SK-N-SH (cell line): ENCODE results near the gene G6PC1. TPM values are rescaled to one million over a fixed set of nuclear protein-coding genes. Genes with fewer than 3 reads are reported as not detected.

Experiments
- CTCF ChIA-PET: fragments of 300-600, 350-600 bp; formaldehyde crosslinking; extraction: SDS; loops from one replicate; lab custom pipeline; 2021; lab: Yijun Ruan, JAX
- POLR2A ChIA-PET: fragments of 350-600 bp; sonication (Branson Sonifier 250); formaldehyde crosslinking; extraction: SDS; loops from one replicate; lab custom pipeline; 2020; ENCODE audit warnings: antibody characterized with exemption, inconsistent platforms; lab: Yijun Ruan, JAX
- DNase-seq: peaks from one replicate; pipeline ENCODE4 v3.0.0; 2012
- H2AFZ ChIP-seq: fragments of 200-600 bp; sonication (generic); 2 replicates; pipeline ENCODE4 v1.8.1; 2016; ENCODE audit warnings: antibody characterized with exemption, mild to moderate bottlenecking, low read depth
- H3F3A ChIP-seq: fragments of 200-600 bp; sonication (generic); replicated peaks from 2 replicates; pipeline ENCODE3; 2016; ENCODE audit warnings: antibody characterized with exemption, mild to moderate bottlenecking; ENCODE audit not compliant: insufficient read depth
- H3K27ac ChIP-seq, 2 experiments: fragments of 200-500 bp in 1 of 2; fragments of 200-600 bp in 1 of 2; sonication (Bioruptor generic) in 1 of 2; sonication (generic), shearing (Covaris generic) in 1 of 2; 2 replicates each; pipeline versions ENCODE4 v1.5.1 to v1.6.1; 2014 to 2016; ENCODE audit warnings: low read depth in 2 of 2, inconsistent platforms in 1 of 2, low read length in 1 of 2, mild to moderate bottlenecking in 1 of 2, mixed read lengths in 1 of 2
- H3K27me3 ChIP-seq: fragments of 200-600 bp; sonication (generic), shearing (Covaris generic); 2 replicates; pipeline ENCODE4 v1.6.1; 2016; ENCODE audit warnings: mixed run types; ENCODE audit not compliant: insufficient read depth
- H3K36me3 ChIP-seq, 2 experiments: fragments of 200-500 bp in 1 of 2; fragments of 200-600 bp in 1 of 2; sonication (Bioruptor generic) in 1 of 2; sonication (generic) in 1 of 2; replicated peaks in 1 of 2; 2 replicates each; pipeline versions ENCODE3 to v1.5.1; 2014 to 2016; ENCODE audit warnings: low read length in 1 of 2, mild to moderate bottlenecking in 1 of 2; ENCODE audit not compliant: insufficient read depth in 2 of 2, control insufficient read depth in 1 of 2
- H3K4me1 ChIP-seq, 2 experiments: fragments of 200-500 bp in 1 of 2; fragments of 200-600 bp in 1 of 2; sonication (Bioruptor generic) in 1 of 2; sonication (generic), shearing (Covaris generic) in 1 of 2; 2 replicates each; pipeline versions ENCODE4 v1.5.1 to v1.6.1; 2014 to 2016; ENCODE audit warnings: low read depth in 1 of 2, low read length in 1 of 2, mixed run types in 1 of 2; ENCODE audit not compliant: insufficient read depth in 2 of 2, control insufficient read depth in 1 of 2
- H3K4me2 ChIP-seq: fragments of 200-600 bp; sonication (generic), shearing (Covaris generic); 2 replicates; pipeline ENCODE4 v1.6.1; 2017; ENCODE audit warnings: mixed run types
- H3K4me3 ChIP-seq, 2 experiments: fragments of 200-500 bp in 1 of 2; fragments of 200-600 bp in 1 of 2; sonication (Bioruptor generic) in 1 of 2; sonication (generic), shearing (Covaris generic) in 1 of 2; 2 replicates each; pipeline versions ENCODE4 v1.5.1 to v1.8.1; 2014 to 2016; ENCODE audit warnings: low read depth in 2 of 2, inconsistent platforms in 1 of 2, low read length in 1 of 2, mild to moderate bottlenecking in 1 of 2, mixed read lengths in 1 of 2, moderate library complexity in 1 of 2
- H3K79me2 ChIP-seq: fragments of 200-600 bp; sonication (generic); 2 replicates; pipeline ENCODE4 v1.8.1; 2017; ENCODE audit warnings: mild to moderate bottlenecking; ENCODE audit not compliant: insufficient read depth
- H3K9ac ChIP-seq: fragments of 200-600 bp; sonication (generic); 2 replicates; pipeline ENCODE4 v1.6.1; 2017; ENCODE audit warnings: mixed run types
- H3K9me2 ChIP-seq: fragments of 200-600 bp; sonication (generic); 2 replicates; pipeline ENCODE4 v1.6.1; 2017; ENCODE audit warnings: mixed run types
- H3K9me3 ChIP-seq: fragments of 200-600 bp; sonication (generic); 2 replicates; pipeline ENCODE4 v1.6.1; 2017; ENCODE audit warnings: mixed run types, mild to moderate bottlenecking, moderate library complexity
- H4K20me1 ChIP-seq: fragments of 200-600 bp; sonication (generic); 2 replicates; pipeline ENCODE4 v1.6.1; 2017; ENCODE audit warnings: mild to moderate bottlenecking, mixed run types; ENCODE audit not compliant: insufficient read depth
- CHD2 ChIP-seq: fragments of 150-350 bp; IDR thresholded peaks from 2 replicates; pipeline ENCODE4 v1.6.1; 2018; ENCODE audit warnings: low read length; ENCODE audit not compliant: partially characterized antibody
- ELF1 ChIP-seq: IDR thresholded peaks from 2 replicates; pipeline ENCODE4 v1.4.0; 2012
- EZH2phosphoT487 ChIP-seq: fragments of 200-600 bp; sonication (generic); IDR thresholded peaks from 2 replicates; pipeline ENCODE4 v1.6.1; 2017; ENCODE audit warnings: low read depth, mixed run types, mild to moderate bottlenecking, antibody characterized with exemption, moderate library complexity, borderline replicate concordance
- FOXJ3 ChIP-seq: sonication (generic); formaldehyde crosslinking; IDR thresholded peaks from 2 replicates; pipeline ENCODE4 v1.5.1; 2020; ENCODE audit warnings: mild to moderate bottlenecking, missing genetic modification reagents
- GABPA ChIP-seq: IDR thresholded peaks from 2 replicates; pipeline ENCODE4 v1.4.0; 2012; ENCODE audit warnings: low read depth, mild to moderate bottlenecking
- MAX ChIP-seq: IDR thresholded peaks from 2 replicates; pipeline ENCODE4 v1.4.0; 2012; ENCODE audit warnings: low read depth
- NFIC ChIP-seq: IDR thresholded peaks from 2 replicates; pipeline ENCODE4 v1.4.0; 2012; ENCODE audit warnings: borderline replicate concordance
- POLR2AphosphoS5 ChIP-seq: IDR thresholded peaks from 2 replicates; pipeline ENCODE4 v1.6.1; 2012; ENCODE audit warnings: low read depth, low read length
- RAD21 ChIP-seq: IDR thresholded peaks from 2 replicates; pipeline ENCODE4 v1.6.1; 2012; ENCODE audit warnings: mild to moderate bottlenecking, low read length
- RCOR1 ChIP-seq: fragments of 150-350 bp; IDR thresholded peaks from 2 replicates; pipeline ENCODE4 v1.6.1; 2017; ENCODE audit warnings: antibody characterized with exemption, low read length
- RXRA ChIP-seq: IDR thresholded peaks from 2 replicates; pipeline ENCODE4 v1.4.0; 2012; ENCODE audit warnings: low read depth, mild to moderate bottlenecking, borderline replicate concordance
- SMC3 ChIP-seq: IDR thresholded peaks from 2 replicates; pipeline ENCODE4 v1.6.1; 2012; ENCODE audit warnings: low read depth, low read length, improper control_type of control experiment
- TCF12 ChIP-seq: IDR thresholded peaks from 2 replicates; pipeline ENCODE4 v1.4.0; 2012
- TEAD4 ChIP-seq: IDR thresholded peaks from 2 replicates; pipeline ENCODE4 v1.4.0; 2012; ENCODE audit warnings: mild to moderate bottlenecking, borderline replicate concordance; ENCODE audit not compliant: insufficient read depth
- YY1 ChIP-seq: IDR thresholded peaks from 2 replicates; pipeline ENCODE4 v1.4.0; 2012; ENCODE audit warnings: low read depth, mild to moderate bottlenecking
- ZBTB33 ChIP-seq: IDR thresholded peaks from 2 replicates; pipeline ENCODE4 v1.4.0; 2012; ENCODE audit warnings: low read depth, borderline replicate concordance
- WGBS: methylation state at CpG from one replicate; pipeline ENCODE4 v1.1.6; 2017; ENCODE audit warnings: low lambda C conversion rate; 5-methylcytosine and 5-hydroxymethylcytosine counted together
- polyA plus RNA-seq, 3 experiments: library from polyadenylated mRNA; depleted of rRNA; stranded (reverse); fragments of >200 nt; gene quantifications; 2 replicates each; pipeline ENCODE4 v1.2.3, GENCODE V29; 2012
- TF ChIP-seq, protein P1 (sequence below): fragments of 200-600 bp; sonication (generic); IDR thresholded peaks from 2 replicates; pipeline ENCODE4 v1.6.1; 2017; ENCODE audit warnings: antibody characterized with exemption, mild to moderate bottlenecking, moderate library complexity

Gene G6PC1
- polyA plus RNA-seq, 1 of the 3 experiments (the other 2 are of a cell fraction) = not detected

GRCh38 chr17:42891539-42892152 lies 9.0 kb upstream of the G6PC1 start:
- Histone ChIP-seq H3K27me3 (no peaks in the 10 kb centered on the region; the same call in 1 of the 2 replicates), H3K9me2 (no peaks in the 10 kb centered on the region), H3K9ac (no peak overlapping the region), H3K9me3 (no peaks in the 10 kb centered on the region), H3K79me2 (no peaks in the 10 kb centered on the region), H3K4me3 (no peak overlapping the region), H3K36me3 (no peaks in the 10 kb centered on the region), H3K4me2 (no peak overlapping the region), H4K20me1 (no peaks in the 10 kb centered on the region), H3K4me1 (no peaks in the 10 kb centered on the region), H2AFZ (no peak overlapping the region), H3F3A (peaks cover 6% of the 10 kb centered on the region), H3K27ac (no peak overlapping the region)
- no peak for DNase-seq
- CTCF ChIA-PET = no interaction called here
- 72% methylated on average over 10 of the region's 10 CpGs for WGBS
- POLR2A ChIA-PET = no interaction called here
- no peak for TF ChIP-seq FOXJ3
- TF ChIP-seq TCF12 = no peak

GRCh38 chr17:42893359-42893758 lies 7.2 kb upstream of the G6PC1 start:
- H3K27ac ChIP-seq = no peak overlapping the region
- H3K36me3 ChIP-seq = no peaks in the 10 kb centered on the region
- H3K9me3 ChIP-seq = no peaks in the 10 kb centered on the region
- no peak overlapping the region for H3K9ac ChIP-seq
- ChIA-PET POLR2A (no interaction called here), CTCF (no interaction called here)
- 0 out of 2 replicates have a peak overlapping the region, but pooled peaks have one; percentile 22 for H2AFZ ChIP-seq
- 0 out of 2 replicates have a peak overlapping the region, but pooled peaks have one; percentile 5 for H3K4me2 ChIP-seq
- WGBS = 50% methylated on average over 4 of the region's 4 CpGs
- H3K27me3 ChIP-seq = no peaks in the 10 kb centered on the region; the same call in 1 of the 2 replicates
- TF ChIP-seq EZH2phosphoT487 (no peak), MAX (no peak), TCF12 (no peak), RAD21 (no peak), SMC3 (no peak), RXRA (no peak), TEAD4 (no peak), ELF1 (no peak), GABPA (no peak), YY1 (no peak), ZBTB33 (no peak), CHD2 (no peak), RCOR1 (no peak), POLR2AphosphoS5 (no peak), NFIC (no peak)
- TF ChIP-seq, protein P1, sequence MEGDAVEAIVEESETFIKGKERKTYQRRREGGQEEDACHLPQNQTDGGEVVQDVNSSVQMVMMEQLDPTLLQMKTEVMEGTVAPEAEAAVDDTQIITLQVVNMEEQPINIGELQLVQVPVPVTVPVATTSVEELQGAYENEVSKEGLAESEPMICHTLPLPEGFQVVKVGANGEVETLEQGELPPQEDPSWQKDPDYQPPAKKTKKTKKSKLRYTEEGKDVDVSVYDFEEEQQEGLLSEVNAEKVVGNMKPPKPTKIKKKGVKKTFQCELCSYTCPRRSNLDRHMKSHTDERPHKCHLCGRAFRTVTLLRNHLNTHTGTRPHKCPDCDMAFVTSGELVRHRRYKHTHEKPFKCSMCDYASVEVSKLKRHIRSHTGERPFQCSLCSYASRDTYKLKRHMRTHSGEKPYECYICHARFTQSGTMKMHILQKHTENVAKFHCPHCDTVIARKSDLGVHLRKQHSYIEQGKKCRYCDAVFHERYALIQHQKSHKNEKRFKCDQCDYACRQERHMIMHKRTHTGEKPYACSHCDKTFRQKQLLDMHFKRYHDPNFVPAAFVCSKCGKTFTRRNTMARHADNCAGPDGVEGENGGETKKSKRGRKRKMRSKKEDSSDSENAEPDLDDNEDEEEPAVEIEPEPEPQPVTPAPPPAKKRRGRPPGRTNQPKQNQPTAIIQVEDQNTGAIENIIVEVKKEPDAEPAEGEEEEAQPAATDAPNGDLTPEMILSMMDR = no peak
- H3K4me3 ChIP-seq = no peak overlapping the region
- H3K4me1 ChIP-seq = no peaks in the 10 kb centered on the region
- H3K79me2 ChIP-seq = no peaks in the 10 kb centered on the region
- no peaks in the 10 kb centered on the region for H3K9me2 ChIP-seq
- H3F3A ChIP-seq = peaks cover 6% of the 10 kb centered on the region
- no peak for DNase-seq
- no peaks in the 10 kb centered on the region for H4K20me1 ChIP-seq
